Suppressor macrophage (primary cell): ENCODE measurements around the gene GALR2.

Experiments
- DNase-seq, 4 experiments: peaks; one replicate each; pipeline ENCODE4 v3.0.0-alpha.2; 2020 to 2022

Gene GALR2

DNA sequence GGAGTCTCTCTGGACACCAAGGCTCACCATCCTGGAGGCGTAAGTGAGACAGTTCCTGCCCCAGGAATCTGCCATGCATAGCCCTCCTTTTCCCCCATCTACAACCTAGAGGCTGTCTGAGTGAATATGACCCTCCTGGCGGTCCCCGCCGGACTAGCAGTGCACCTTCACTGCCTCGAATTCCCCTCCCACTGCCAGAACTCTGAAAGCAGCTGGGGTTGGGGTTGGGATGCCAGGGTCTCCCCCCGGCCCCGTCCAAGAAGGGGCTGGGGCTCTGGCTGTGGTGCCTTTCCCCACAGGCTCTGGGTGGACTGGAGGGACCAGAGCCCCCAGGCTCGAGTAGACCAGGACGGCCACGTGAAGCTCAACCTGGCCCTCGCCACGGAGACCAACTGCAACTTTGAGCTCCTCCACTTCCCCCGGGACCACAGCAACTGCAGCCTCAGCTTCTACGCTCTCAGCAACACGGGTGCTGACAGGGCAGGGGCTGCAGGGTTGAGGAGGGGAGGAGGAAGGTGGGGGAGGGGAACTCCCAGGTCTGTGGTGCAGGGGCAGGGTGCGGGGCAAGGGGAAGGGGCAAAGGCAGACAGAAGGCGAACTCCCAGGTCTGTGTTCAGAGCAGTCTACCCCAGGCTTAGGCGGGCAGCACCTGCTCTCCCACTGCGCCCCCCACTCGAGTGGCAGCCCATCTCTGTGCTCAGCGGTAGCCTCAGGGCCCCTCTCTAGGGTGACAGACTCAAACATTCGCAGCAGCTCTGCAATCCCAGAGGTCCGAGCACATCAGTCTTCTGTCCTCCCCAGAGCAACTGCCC, 5.6 kb downstream of the GALR2 start:
- no peak for DNase-seq

DNA sequence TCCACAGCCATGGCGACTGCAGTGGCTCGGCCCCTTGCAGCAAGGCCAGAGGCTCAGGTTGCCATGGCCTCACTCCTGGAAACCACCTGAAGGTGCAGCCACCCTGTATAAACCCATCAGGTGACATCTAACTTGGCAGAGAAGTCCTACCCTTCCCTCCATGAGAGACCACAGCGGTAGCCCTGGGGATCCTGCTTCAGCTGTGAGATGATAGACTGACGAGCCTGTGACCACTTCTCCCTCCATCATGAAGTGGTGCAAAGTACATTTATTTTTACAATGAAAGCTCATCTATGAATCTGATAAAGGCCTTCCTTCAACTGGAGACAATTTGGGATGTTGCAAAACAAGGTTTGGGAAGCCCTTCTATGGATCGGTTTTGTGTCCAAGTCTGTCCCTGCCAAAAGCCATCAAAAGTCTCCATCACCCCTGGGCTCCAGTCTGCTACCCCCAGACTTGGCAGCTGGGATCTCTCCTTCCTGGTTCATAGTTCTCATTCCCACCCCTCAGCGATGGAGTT, 6.2 kb downstream of the GALR2 start:
- DNase-seq, result no peak

DNA sequence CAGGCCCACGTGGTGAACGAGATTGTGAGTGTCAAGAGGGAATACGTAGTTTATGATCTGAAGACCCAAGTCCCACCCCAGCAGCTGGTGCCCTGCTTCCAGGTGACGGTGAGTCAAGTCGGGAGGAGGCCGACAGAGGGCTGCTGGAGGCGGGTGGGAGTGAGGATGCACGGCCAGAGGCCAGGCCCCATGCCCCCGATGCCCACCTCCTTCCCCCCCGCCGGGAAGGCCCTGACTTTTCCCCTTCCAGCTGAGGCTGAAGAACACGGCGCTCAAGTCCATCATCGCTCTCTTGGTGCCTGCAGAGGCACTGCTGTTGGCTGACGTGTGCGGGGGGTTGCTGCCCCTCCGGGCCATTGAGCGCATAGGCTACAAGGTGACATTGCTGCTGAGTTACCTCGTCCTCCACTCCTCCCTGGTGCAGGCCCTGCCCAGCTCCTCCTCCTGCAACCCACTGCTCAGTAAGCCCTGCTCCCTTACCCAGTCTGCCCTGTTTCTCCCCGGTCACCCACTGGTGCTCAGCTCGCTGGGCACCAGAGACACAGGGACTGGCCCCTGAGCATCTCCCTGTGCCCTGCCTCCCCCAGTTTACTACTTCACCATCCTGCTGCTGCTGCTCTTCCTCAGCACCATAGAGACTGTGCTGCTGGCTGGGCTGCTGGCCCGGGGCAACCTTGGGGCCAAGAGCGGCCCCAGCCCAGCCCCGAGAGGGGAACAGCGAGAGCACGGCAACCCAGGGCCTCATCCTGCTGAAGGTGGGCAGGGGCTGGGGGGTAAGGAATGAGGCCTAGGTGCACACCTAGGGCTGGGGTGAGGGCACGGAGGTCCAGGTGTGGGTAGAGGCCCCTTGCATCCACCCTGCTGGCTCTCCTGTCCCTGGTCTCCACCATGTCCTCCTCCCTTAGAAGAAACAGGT, 7.0 kb downstream of the GALR2 start:
- no peak for DNase-seq

DNA sequence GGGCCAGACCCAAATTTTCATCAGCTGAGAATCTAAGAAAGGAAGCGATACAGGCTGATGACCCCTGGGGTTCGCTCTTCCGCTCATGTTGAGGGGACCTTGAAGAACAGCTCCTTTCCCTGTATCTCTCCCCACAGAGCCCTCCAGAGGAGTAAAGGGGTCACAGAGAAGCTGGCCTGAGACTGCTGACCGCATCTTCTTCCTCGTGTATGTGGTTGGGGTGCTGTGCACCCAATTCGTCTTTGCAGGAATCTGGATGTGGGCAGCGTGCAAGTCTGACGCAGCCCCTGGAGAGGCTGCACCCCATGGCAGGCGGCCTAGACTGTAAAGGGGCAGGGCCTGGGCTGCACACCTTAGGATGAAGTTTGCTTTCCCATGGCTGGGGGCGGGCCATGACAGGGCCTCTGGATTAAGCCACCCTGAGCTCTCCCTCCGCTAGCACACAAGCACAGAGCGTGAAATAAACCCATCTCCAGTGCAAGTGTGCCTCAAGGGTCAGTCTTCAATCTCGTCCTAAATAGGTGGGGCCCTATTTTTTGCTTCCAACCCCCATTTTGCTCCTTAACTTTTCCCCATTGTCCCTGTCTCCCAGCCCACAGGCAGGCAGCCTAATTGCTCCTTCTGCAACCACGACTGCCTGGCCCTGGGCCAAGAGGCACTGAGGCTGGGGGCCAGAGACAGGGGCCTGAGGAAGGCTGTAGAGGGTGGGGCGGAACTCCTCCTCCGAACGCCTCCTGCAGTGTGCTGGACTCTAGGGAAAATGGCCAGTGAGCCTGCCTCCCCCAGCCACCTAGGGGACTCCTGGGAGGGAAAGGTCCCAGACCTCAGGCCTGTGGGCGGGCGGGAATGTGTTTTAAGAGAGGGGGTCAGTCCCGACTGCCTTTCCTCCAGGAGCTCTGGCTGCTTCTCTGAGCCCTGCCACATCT, 8.0 kb downstream of the GALR2 start:
- no peak for DNase-seq

DNA sequence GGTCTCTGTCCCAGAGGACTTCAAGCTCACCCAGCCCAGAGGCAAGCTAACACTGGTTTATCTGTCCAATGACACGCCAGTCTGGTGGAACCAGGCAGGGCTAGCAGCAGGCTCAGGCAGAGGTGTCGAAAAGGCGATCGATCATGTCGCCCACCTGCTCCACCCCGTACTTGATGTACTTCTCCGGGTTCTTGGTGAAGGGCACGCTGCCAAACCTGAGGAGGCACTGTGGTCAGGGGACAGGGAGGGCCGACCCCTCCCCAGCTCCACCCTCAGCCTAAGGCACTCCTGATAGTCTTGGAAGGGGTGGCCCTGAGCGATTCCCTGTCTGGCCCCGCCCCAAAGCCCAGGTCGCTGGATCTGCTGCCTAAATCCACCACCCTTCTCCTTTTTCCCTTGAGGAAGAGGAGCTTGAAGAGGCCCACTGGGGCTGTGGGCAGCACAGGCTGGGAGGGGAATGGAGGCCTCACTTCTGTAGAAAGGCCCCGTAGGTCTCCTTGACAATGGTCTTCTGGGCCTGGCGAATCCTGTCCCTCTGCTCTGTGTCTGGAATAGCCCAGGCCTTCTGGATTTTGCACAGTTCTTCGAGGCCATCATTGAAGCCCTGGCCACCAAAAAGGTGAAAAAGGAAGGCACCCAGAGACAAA, 9.1 kb downstream of the GALR2 start:
- DNase-seq, result no peak

DNA sequence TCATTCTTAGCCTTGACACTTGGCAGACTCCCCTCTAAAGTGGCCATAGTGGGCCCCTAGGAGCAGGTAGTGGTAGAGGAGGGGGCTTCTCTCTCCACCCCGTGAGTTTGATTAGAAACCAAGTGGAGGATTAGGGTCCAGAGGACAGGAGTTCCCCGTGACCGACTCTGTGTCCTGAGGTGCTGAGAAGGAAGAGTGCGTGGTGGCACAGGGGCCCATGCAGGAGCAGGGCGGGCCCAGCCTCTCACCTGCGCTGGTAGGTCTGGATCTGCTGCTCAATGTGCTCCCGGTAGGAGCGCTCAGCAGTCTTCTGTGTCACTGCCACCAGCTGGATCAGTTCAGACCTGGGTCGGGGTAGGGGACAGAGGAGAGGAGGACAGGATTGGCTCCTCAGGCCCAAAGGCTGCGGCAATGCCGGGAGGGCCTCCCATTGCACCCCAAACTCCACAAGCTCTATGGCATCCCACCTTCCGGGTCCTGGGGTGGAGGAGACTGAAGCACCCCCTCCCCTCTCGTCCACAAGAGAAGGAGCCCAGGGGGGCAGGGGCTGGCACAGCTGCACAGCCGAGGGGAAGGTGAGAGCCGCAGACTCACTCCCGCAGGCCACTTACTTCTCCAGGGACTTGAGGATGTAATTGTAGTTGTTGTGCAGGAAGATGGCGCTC, 10.6 kb downstream of the GALR2 start:
- DNase-seq, result no peak

DNA sequence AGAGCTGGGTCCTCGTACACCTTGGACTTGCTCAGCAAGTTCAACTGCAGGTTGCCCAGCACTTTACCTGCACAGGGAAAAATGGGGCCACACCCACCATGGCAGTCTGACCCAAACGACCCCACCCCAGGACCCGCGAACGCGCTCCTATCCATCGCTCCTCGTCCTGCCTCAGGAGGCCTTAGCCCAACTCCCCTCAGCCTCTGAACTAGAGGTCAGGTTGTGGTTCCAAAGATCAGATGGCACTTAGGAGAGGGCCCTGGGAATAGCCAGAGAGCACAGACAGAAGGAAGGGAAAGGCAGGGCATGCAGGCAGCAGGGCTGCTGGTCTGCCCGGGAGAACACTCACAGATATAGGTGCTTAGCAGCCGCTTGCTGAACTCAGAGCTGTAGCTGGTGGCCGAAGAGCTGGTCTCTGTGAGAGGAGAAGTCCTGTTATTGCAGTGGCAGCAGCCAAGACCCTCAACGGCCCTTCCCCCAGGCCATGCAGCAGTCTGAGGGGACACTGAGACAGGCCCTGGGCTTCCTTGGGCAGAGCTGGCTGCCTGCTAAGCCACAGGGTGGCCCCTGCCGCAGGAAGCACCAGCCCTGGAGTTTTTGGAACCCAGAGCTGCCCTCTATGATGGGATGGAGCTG, 11.3 kb downstream of the GALR2 start:
- no peak for DNase-seq

DNA sequence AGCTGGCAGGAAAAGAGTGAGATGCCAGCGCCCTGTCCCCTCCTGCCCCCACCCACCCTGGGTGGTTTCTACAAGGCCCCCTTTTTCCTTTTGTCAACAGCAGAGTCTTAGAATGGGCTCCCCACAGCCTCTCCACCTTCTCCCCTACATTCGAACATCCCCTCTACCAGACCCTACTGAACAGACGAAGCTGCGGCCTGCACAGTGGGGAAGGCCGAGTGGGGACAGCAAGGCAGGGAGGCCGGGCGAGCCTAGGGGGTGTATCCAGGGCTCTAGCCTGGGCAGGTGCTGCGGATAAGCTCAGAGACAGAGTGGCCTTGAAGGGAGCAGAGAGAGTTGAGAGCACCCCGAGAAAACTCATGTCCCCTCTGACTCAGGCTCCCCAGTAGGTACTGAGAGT, 11.8 kb downstream of the GALR2 start:
- DNase-seq, result no peak

DNA sequence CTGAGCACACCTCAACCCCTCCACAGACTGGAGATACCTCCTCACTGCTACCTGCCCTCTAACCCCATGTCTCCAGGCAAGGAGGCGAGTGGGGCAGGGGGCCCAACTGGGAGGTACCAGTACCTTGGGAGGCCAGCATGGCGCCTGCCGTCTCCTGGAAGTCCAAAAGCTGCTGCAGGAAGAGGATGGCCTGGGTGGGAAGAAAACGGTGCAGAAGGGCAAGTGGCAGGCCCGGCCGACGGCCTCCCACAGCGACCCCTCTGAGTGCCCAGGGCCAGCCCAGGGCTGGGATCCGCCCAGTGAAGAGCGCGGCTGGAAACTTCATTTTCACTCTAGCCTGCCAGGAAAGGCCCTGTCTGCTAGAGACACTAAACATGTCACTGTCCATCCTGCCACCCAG, 12.9 kb downstream of the GALR2 start:
- no peak for DNase-seq

DNA sequence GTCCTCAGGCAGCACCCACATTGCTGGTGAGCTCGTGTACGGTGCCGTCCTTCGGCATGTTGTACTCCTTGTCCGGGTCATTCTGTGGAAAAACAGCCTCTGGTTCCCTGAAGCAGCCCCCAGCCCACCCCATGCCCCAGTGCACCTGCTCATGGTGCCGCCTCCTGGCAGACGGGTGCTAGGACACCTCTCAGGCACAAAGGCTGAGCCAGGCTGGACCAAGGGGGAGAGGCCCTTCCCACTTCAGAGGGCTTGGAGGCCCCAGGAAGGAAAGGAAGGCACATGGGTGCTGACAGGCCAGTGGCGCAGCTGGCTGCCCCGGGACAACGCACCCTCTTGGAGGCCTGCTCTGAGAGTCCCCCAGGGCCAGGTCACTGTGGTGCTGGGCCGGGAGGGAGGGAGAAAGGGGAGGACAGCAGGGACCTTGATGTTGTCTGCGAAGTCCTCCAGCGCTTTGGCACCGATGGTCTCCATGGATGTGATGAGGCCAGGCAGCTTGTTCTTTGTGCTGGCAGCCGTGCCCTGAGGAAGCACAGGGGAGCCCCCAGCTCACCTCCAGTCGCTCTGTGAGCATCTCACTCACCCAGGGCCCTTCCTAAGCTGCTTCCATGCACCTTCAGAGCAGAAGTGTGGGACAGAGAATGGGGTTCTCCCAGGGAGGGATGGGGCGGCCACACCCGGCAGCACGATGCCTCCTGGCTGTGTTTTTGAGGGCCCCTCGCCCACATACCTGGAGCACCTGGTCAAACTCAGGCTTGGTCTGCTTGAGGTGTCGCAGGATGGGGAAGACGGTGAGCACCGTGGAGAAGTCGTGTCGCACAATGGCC, 13.7 kb downstream of the GALR2 start:
- DNase-seq, result no peak

DNA sequence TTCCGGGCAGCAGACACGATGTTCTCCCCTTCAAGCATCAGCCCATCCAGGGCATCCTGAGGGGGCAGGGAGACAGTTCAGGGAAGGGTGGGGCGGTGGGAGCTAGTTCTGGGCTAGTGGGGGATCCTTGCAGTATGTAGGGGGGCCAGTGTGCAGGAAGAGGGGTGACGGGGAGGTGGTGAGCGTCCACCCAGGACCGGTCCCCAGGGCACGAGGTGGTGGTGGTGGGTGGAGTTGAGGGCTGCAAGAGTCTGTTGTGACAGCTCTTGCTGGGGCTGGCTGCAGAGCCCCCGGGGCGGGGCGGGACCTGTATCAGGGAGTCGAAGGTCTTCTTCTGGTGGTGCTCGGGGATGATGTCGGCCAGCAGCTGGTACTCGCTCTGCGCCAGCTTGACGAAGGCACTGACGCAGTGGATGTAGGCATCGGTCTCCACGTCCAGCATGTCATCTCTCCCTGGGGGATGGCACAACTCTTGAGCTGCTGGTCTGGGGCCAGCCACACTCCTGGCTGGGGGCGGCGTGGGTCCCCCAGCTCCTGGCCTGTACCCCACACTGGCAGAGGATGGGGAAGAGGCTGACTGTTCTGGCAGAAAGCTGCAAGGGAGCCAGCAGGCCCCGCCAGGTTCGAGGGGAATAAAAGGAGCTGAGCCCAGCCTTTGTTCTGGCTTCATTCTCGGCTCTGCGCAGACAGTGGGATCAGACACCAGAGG, 14.4 kb downstream of the GALR2 start:
- DNase-seq, result no peak

DNA sequence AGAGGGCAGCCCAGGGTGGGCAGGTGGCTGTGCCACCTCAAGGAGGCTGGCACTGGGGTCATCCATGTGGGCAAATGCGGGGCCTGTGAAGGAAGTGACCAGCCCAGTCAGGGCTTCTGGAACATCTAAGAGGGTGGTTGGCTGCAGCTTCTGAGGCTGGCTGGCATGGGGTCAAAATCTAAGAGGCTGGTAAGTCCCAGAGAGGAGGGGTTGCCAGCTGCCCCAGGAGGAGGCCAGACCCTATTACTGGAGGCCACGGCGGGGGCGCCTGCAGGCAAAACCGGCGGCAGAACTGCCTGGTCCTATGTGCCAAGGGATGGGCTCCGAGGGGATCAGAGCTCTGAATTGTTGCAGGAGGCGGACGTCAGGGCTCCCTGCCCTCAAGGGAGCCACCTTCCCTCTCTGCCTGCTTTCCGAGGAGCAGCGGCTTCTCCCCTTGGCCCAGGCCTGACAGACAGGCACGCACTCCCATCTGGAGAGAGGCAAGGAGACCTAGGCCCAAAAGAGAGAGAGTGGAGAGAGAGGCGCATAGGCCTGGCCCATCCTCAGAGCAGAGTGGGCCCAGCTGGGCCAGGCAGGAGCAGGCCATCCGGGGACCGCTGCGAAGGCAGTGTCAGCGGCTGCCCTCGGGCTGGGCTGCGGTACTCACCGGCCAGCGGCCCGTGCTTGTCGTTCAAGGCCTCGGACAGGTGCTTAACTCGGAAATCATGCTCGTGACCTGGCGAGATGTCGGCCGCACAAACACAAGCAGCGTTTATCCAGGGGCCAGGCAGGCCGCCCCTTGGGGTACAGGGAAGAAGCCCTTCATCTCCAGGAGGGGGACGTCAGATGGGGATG, 15.3 kb downstream of the GALR2 start:
- no peak for DNase-seq

DNA sequence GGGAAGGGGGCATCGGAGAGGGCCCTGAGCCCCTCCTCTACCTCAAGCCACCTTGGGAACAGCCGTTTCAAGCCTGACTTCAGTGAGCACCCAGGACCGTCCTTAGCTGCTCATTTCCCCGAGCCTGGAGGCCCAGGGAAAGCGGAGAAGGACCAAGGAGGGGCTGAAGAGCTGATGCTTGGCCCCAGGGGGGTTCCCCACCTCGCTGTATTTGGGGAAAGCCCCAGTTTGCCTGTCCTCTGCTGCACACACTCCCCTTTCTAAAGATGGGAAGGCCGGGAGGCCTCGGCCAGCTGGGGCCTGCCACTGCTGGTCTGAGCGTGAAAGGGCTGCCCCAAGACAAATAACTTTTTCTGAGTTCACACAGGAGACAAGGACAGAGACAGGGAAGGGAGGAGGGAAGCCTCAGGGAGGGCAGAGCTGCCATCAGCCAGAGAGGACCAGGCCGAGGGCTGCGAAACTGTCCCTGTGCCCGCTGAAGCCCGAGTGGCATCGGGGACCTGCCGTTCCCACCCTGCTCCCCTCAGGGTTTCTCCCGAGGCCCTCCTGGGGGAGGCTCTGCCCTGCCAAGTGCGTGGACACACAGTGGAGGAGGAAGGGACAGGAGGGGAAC, 16.0 kb downstream of the GALR2 start:
- no peak for DNase-seq

DNA sequence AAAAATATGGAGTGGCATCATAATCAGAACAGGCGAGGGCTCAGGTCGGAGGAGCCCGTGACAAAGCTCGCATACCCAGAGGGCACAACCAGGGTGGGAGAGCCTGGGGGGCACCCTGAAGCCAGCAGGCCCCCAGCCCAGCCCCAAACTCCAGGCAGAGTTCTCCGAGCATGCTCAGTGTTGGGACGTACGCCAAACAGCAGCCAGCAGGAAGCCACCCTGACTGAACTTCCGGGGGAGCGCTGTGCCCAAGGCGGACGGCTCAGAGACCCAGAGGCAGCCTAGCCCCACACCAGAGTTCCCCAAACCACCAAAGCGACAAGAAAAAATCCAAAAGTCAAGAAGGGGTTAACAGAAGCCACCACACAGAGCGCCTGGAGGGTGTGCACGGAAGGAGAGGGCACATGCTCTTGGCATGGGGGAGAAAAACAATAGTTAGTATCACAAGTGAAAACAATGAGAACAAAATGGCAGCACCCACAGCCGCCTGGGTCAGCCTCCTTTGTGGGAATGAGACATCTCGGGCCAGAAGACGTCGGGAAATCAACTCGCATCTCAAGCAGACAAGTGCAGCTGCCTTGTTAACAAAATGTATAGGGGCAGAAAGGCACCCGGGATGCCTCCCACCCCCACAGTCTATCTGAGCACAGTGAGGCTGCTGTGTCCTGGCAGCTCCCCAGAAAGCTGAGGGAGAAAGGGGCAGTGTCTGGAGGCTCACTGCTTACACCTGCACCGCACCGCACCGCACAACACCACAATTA, 17.1 kb downstream of the GALR2 start:
- DNase-seq, result no peak

DNA sequence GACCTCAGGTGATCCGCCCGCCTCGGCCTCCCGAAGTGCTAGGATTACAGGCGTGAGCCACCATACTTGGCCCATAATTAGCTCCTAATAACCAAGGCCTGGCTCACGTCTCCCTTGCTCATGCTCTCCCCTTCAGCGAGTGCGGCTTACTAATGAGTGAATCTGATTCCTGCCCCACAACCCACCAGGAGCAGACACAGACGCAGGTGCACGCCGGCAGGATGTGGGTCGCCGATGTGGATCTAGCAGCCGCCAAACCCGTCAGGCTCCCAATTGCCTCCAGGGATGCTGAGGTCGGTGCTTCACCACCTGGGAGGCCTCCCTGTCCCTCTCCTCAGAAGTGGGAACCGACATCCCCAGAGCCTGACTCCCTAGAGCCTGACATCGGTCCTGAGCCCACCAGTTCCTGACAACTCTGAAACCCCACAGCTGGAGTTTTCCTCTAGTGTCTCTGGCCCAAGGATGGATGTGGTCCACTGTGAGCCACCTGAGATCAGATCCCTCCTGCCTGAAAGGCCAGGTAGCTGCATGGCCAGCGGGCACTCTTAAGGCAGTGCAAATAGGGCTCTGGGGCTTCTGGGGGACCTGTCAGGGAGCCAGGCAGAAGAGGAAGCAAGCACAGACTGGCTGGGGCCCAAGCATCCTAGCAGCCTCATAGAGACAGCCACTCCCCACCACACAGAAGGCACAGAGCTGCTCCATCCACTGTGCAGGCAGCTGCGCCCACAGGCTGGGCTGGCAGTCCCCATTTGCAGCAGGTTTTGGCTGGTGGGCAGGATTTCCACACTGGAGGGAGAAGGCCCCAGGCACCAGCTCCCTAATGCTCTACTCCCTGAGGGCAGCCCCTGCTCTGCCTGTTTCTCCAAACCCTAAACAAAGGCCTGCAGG, 18.2 kb downstream of the GALR2 start:
- DNase-seq, result no peak

DNA sequence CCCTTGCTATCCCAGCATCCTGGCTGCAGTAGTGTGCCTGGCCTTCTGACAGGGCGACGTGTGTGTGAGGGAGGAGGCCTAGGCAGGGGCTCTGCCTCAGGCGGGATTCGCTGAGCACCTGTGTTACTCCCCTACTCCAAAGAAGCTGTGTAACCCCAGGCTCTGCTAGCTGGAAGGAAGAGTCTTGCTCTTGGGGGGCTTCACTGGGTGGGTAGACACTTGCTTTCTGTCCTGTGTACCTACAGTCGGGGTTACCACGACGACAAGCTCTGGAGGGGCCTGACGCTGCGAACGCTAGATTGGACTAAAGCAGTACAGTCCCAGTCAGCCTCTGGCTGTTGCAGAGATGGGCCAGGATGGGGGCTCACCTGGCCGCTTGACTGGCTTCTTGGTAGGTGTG, 19.5 kb downstream of the GALR2 start:
- DNase-seq, result no peak
